ENCODE results near the gene CRB1. TPM values are rescaled to one million over a fixed set of nuclear protein-coding genes. Genes with fewer than 3 reads are reported as not detected.

Gene CRB1
- total and polyA plus RNA-seq, 8 donors: under 0.01 to 0.20 (median 0.09) TPM; not detected in 4

GRCh38 chr1:197510691-197511378 is 242.8 kb downstream of the CRB1 start:
- no peak overlapping the region for H3K27ac ChIP-seq
- 89 to 92% methylated on average over 4 of the region's 4 CpGs for whole genome bisulfite sequencing, 2 donors
- intact Hi-C loops (cut with DNase I): no loop called here
- FAIRE-seq (no peak), ATAC-seq (no peak), DNase-seq (no peak)
- no peaks in the 10 kb centered on the region for H3K4me1 ChIP-seq
- no peaks in the 10 kb centered on the region for H3K27me3 ChIP-seq
- no peak overlapping the region for H3K4me3 ChIP-seq
- H3K9me3 ChIP-seq: no peaks in the 10 kb centered on the region
- peaks cover 0 to 5% (median 0%) of the 10 kb centered on the region in 3 donors for H3K36me3 ChIP-seq
- no peak for TF ChIP-seq CTCF (IDR thresholded peaks at IDR 0.05)

GRCh38 chr1:197515421-197515820 is 247.4 kb downstream of the CRB1 start:
- no peaks in the 10 kb centered on the region for H3K9me3 ChIP-seq
- H3K36me3 ChIP-seq: peaks cover 0 to 5% (median 0%) of the 10 kb centered on the region in 3 donors
- no peak for TF ChIP-seq CTCF (IDR thresholded peaks at IDR 0.05)
- no peaks in the 10 kb centered on the region for H3K27me3 ChIP-seq
- no peak overlapping the region for H3K27ac ChIP-seq
- no peak overlapping the region for H3K4me3 ChIP-seq
- FAIRE-seq: no peak
- WGBS, 2 donors: 74 to 86% methylated on average over 1 of the region's 1 CpG
- no peak for ATAC-seq
- intact Hi-C loops (cut with DNase I): no loop called here
- H3K4me1 ChIP-seq: no peaks in the 10 kb centered on the region
- no peak for DNase-seq

- no peak for FAIRE-seq
- WGBS, 2 donors: 96 to 98% methylated on average over 1 of the region's 1 CpG
- intact Hi-C loops (cut with DNase I): no loop called here
- Histone ChIP-seq H3K36me3 (no peaks in the 10 kb centered on the region), H3K4me3 (no peak overlapping the region), H3K9me3 (no peaks in the 10 kb centered on the region), H3K27ac (no peak overlapping the region), H3K4me1 (no peaks in the 10 kb centered on the region), H3K27me3 (no peaks in the 10 kb centered on the region)
- DNase-seq: no peak
- peak in 1 of 4 donors; percentile 20 for TF ChIP-seq CTCF (IDR thresholded peaks at IDR 0.05)
- ATAC-seq: peak in 1 of 4 donors; percentile 28
Measured at GRCh38 chr1:197519741-197520334, 251.8 kb downstream of the CRB1 start.

GRCh38 chr1:197521118-197521739 is 253.2 kb downstream of the CRB1 start:
- peak; percentile 17 to 46 (median 34) for TF ChIP-seq CTCF (IDR thresholded peaks at IDR 0.05)
- Histone ChIP-seq H3K4me3 (no peak overlapping the region), H3K4me1 (no peaks in the 10 kb centered on the region), H3K27me3 (no peaks in the 10 kb centered on the region), H3K9me3 (no peaks in the 10 kb centered on the region), H3K36me3 (no peaks in the 10 kb centered on the region), H3K27ac (no peak overlapping the region)
- ATAC-seq: peak in 3 of 4 donors; percentile 39 to 56 (median 47)
- intact Hi-C loops (cut with DNase I): no loop called here
- no peak for FAIRE-seq
- WGBS, 2 donors: 48 to 68% methylated on average over 2 of the region's 2 CpGs
- DNase-seq: no peak
